Glomerular endothelial cell (primary cell): ENCODE data around the gene SLC26A3. TPM values are rescaled to one million over a fixed set of nuclear protein-coding genes. Genes with fewer than 3 reads are reported as not detected.
"Not testable (repeated sequence)": the region's sequence is repeated elsewhere in the genome, so short reads cannot be mapped to it uniquely, and the experiment has no call there.

Experiments used
- DNase-seq: peaks from one replicate; pipeline ENCODE4 v3.0.0-alpha.2; 2011; ENCODE audit warnings: low read depth, low spot score; ENCODE audit errors: extremely low read depth
- total RNA-seq: library from RNA; depleted of rRNA; stranded (reverse); fragments of >200 nt; gene quantifications from 2 replicates; pipeline ENCODE4 v1.2.3, GENCODE V29; 2015

The SLC26A3 gene
- total RNA-seq, result not detected in 2 replicates

DNA sequence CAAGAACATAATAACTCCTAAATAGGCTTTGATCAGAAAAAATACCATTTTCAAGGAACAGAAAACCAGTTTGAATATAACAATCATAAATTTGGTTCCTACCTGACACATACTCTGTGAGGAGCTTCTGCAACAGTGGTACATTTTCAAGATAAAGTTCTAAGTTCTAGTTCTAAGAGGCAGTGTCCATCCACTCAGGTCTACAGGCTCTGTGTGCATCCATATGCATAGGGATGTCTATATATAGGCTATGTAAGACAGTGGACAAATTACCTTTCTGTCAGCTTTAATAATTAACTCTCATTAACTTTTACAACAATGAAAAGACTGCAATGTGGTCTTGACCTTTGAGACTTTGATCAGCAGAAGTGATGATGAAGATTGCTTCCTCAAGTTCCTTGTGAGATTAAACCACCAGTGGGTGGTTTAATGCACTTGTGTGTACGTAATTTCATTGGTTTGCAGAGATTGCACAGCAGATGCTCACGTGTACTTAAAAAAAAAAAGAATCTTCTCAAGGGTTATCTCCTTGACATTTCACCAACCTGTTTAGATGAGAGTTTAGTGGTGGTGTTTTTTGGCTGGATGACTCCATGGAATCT is at the start of gene SLC26A3:
SLC26A3 (minus strand) TSS at position 215 of the 602 bp plus-strand sequence. CDS start 8,714 bp downstream, outside the sequence.
- DNase-seq, result no peak

DNA sequence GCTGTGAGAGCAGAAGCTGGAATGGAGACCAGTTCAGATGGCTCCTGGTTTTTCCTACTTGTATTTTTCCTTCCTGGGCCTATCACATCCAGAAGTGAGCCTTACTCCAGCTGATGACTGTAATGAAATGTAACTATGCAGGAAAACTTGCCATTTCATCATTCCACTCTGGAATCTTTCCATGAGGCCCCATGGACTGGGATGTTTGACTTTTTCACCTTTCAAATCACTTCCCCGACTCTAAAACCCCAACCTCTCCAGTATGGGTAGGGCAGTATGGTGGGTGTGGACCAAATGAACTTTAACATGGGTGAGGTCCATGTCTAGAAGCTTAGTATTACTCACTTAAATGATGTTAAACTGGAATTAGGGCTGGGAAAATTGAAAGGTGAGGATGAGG is 47.6 kb upstream of the SLC26A3 start:
- no peak for DNase-seq

DNA sequence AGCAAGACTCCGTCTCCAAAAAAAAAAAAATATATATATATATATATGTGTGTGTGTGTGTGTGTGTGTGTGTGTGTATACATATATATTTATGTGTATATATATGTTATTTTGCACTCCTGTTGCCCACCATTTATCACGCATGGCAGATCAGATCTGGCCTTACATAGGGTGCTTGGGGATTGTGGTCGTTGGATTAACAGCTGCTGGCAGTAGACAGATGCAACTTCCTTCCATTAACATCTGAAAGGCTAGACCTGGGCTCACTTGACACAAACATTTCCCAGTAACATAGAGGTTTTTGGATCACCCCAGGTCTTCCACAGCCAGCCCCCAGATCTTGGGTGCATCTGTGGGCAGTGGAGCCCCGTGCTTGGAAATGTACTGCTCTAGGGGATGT is 47.2 kb upstream of the SLC26A3 start:
- DNase-seq, result no peak

DNA sequence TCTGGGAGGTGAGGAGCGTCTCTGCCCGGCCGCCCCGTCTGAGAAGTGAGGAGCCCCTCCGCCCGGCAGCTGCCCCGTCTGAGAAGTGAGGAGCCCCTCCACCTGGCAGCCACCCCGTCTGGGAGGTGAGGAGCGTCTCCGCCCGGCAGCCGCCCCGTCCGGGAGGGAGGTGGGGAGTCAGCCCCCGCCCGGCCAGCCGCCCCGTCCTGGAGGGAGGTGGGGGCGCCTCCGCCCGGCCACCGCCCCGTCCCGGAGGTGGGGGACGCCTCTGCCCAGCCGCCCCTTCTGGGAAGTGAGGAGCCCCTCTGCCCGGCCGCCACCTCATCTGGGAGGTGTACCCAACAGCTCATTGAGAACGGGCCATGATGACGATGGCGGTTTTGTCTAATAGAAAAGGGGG is 45.2 kb upstream of the SLC26A3 start:
- not testable (repeated sequence) for DNase-seq

DNA sequence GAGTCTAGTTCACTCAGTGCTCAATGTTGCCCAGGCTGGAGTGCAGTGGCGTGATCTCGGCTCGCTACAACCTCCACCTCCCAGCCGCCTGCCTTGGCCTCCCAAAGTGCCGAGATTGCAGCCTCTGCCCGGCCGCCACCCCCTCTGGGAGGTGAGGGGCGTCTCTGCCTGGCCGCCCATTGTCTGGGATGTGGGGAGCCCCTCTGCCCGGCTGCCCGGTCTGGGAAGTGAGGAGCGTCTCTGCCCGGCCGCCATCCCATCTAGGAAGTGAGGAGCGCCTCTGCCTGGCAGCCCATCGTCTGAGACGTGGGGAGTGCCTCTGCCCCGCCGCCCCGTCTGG is 44.8 kb upstream of the SLC26A3 start:
- DNase-seq, result not testable (repeated sequence)

DNA sequence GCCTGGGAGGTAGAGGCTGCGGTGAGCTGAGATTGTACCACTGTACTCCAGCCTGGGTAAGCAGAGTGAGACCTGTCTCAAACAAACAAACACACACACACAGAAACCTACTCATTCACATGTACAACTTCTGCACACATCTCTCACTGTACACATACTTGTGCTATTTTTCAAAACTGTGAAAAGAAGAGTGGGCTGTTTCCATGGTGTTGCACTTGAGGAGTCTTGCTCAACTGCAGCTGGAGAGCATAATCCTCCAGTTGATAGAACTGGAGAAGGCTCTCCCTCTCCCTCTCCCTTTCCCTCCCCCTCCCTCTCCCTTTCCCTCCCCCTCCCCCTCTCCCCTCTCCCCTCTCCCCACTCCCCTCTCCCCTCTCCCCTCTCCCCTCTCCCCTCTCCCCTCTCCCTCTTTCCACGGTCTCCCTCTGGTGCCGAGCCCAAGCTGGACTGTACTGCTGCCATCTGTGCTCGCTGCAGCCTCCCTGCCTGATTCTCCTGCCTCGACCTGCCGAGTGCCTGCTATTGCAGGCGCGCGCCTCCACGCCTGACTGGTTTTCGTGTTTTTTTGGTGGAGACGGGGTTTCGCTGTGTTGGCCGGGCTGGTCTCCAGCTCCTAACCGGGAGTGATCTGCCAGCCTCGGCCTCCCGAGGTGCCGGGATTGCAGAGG is 44.3 kb upstream of the SLC26A3 start:
- DNase-seq, result no peak

DNA sequence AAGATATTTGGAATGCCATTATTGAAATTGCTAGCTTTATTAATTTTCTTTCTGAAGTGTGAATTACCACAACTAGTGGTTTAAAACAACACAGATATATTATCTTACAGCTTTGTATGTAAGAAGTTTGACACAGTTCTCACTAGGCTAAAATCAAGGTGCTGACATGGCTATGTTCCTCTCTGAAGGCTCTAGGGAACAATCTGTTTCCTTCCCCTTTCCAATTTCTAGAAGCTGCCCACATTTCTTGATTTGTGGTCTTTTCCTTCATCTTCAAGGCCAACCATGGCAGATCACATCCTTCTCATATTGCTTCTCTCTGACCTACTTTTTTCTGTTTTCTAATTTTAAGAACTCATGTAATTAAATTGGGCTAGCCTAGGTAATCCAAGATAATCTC is 43.3 kb upstream of the SLC26A3 start:
- no peak for DNase-seq

DNA sequence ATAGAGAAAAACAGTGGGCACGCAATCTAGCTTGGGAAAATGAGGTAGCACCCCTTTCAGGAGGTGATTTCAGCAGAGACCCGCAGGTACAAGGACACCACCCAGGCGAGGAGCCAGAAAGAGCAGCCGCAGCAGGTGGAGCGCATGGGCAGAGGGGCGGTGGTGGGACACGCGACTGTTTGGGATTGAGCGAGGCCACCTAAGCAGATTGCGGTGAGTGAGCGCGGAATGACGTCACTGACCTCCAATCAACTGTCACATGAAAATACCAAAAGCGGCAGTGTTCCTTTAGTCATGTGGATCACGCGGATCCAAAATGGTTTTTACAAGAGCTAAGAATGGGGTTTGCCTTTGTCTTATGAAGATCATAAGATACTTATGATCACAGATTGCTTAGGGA is 40.2 kb upstream of the SLC26A3 start:
- DNase-seq, result no peak

DNA sequence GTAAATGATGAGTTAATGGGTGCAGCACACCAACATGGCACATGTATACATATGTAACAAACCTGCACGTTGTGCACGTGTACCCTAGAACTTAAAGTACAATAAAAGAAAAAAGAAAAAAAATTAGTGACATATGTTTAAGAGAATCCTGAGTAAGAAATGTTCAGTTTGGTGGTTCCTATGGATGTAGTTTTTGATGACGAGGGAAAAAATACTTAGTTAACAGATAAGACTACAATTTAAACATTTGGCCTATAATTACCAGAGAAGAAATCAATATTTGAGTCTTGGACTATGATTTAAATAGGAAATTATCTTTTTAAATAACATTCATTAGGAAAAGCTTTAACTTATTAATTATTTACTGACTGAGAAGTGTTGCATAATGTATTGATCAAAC is 39.2 kb upstream of the SLC26A3 start:
- DNase-seq, result no peak

DNA sequence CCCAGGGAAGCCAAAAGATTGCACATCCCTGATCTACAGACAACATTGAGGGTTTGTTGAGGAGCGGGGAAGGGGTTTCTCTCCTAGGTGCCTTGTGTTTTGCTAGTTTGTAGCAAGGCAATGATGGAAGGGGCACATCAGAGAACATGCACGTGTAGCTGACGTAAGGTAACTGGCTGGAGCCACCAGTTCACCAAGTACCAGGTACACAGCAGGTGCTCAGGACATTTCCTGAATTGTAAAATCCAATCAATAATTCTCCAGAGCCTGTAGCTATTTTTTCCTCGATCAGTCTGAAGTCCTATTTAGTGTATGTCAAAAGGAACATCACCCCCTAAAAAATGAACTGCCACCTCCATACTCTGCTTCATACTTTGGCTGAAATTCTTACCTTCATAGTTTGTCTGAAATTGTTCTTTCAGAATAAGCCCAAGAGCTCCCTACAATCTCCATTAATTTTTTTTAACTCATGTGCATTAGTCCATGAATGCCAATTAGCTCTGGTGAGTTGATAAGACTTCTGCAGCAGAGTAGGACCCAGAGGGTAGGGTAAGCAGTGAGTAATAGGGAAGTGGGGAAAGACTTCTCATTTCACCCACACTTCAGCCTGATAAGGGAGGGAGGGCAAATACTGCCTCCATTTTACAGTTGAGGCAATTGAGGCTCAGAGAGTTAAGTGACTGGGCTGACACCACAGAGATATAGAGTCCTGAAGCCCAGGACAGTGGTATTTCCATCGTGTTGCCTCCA is 36.0 kb upstream of the SLC26A3 start:
- DNase-seq, result no peak

DNA sequence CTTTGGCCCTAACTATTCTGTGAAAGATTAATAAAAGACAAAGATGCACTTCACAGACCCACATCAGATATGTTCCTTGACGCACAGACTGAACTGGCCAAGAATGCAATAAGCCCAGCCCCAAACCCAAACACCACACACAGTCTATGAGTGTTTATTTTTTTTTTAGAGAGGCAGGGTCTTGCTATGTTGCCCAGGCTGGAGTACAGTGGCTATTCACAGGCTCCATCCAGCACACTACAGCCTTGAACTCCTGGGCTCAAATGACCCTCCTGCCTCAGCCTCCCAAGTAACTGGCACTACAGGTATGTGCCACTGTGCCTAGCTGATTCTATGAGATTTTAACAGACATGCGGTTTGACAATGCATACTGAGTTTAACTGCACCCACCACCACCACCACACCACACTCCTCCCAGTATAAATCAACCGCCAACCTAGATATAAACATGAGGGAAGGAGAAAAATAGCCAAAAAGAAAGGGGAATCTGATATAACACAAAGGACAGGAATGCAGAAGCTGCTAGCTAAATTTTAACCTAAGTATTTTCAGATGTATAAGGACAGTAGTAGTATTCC is 35.1 kb upstream of the SLC26A3 start:
- DNase-seq, result no peak

DNA sequence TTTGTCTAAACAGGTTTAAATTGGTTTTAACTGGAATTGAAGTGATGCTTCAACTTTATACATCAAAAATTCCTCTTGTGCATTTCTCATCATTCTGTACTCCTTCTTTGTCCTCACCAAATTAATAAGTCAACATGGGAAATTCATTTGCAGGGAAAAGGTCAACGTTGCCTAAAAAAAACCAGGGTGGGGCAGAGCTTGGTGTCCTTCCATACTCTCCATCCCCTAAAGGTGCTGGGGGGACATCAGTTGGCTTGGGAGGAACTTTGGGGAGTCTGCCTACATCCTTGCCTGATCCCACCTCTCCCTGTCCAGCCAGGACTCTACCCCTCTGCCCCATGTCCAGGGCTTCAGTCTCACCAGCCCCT is 34.1 kb upstream of the SLC26A3 start:
- no peak for DNase-seq

DNA sequence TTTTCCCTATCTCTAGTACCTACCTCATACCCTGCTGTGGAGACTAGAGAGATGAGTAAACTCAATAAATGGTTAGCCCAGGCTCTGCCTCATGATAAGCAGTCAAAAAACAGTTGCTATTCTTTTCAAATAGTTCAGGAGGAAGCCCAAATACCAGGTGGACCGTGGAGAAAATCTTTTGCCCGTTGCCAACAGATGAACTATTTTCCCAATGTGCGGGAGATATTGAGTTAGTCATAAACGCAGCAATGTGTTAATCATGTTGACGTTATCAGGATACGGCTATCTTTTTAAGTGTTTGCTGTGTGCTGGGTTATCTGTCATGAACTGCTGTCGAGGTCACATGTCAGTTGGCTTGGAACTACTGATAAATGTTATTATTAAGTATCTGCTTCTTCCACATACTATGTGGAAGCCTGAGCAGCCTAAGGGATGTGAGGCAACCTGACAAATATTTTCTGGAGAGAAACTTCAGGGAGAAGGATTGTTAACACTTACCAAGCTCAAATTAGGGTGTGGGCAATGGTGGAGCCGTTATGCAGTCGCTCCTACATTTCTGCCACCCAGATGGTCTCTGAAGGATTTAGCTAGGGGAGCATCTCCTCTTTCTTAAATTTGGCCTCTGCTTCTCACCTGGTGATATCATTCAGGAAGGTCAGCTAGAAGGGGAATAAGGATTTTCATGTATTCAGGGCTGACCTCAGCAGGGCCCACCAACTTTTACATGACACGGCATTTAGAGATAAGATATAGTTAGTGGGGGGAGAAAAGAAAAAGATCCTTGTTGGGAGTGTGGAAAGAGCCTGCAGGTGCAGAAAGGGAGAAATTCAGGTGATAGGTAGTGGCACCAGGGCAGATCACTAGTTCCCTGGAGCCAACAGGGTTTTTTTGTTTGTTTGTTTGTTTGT is 33.5 kb upstream of the SLC26A3 start:
- DNase-seq, result no peak

DNA sequence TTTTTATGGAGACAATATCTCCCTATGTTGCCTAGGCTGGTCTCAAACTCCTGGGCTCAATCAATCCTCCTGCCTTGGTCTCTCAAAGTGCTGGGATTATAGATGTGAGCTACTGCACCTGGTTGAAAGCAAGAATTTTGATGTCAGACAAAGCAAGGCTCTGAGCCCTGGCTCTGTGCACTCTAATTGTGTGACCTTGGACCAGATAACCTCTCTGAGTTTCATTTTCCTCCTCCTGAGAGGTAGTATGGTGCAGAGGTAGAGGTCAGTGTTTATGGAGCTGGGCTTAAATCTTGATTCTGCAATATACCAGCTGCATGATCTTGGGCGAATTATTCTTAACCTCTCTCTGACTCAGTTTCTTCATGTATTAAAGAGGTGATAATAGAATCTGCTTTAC is 31.4 kb upstream of the SLC26A3 start:
- DNase-seq, result no peak

DNA sequence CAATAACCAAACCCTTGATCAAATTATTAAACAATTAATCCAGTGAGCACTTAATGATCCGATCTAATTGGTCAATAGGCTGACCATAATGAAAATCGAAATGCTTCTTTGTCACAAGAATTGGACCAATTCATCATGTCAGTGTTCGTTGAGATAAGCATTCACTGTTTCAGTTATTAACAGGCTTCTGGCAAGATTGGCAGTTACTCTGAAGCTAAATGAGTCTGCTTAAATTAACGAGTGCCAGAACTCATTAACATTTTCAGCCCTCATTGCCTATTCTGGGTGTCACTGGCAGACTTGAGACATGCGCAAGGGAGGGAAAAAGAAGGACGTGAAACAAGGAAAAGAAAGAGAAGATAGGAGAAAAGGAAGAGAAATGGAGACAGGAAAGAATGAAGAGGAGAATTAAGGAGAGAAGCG is 30.7 kb upstream of the SLC26A3 start:
- no peak for DNase-seq

DNA sequence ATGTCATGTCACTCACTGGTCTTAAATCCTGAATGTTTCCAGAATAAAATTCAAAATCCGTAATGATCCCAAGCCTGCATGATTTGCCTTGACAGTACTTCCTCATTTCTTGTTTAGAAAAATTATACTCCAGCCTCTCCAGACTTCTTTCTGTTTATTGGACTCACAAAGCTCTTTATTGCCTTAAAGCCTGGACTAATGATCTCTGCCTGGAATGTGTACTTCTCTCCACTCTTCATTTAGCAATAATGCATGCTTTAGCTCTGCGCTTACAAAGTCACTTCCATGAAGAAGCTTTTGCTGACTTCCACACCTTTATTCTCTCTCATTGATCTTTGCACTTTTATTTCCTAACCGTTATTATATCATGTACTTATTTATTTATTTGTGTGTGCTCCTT is 27.4 kb upstream of the SLC26A3 start:
- no peak for DNase-seq

DNA sequence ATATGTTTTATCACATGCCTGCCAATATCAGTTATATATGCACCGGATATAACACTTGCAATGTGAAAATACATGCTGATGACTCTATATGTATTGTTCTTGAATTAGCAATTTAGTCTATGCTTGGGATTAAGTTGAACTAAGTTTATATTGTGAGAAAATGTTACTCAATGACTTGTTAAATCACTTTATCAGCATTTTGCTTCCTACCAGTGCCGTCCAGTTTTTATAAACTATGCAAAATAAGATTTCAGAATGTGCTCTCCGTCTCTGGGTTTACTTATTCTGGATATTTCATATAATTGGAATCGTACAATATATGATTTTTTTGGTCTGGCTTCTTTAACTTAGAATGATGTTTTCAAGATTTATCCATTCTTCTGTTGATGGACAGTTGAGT is 25.5 kb upstream of the SLC26A3 start:
- DNase-seq, result no peak

DNA sequence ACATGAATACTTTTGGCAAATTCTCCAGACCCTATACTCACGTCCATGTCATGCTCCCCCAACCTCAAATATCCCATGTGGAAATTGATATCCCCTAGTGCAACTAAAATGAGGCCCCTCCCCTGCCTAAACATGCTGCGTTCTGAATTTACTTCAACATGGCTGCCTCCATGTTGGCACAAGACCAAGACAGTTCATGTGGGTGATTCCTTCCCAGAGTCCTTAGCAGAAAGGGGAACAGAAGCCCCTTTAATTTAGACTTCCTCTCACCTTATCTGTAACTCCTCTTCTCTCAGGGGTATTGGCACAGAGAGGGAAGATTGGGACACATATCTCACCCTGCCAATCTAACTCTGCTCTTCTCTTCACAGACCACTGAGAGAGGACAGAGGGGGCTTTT is 24.5 kb upstream of the SLC26A3 start:
- DNase-seq, result no peak

DNA sequence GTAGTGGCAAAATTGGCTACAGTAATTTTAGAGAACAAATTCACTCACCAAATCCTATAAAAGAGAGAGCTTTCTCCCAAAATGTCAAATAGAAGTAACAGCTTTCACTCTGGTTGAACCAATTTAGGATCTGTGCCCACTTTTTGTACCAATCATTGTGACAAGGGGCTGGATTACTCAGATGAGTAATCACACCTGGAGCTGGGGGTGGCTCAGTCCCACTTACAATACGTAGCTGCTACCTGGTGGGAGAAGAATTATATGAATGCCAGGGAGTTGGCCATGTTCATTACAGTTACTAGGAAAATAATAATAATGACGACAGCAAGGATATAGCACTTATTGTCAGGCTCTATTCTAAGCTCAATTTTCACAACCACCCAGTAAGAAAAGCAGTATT is 23.4 kb upstream of the SLC26A3 start:
- no peak for DNase-seq

DNA sequence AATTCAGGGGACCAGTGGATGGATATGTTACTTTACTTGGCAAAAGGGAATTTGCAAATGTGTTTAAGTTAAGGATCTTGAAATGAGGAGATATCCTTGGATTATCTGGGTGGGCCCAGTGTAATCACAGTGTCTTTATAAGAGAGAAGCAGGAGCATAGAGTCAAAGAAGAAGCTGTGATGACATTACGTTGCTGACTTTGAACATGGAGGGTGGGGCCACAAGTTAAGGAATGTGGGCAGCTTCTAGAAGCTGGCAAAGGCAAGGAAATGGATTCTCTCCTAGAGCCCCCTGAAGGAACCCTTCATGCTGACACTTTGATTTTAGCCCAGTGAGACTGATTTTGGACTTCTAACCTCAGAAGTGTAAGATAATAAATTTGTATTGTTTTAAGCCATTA is 21.8 kb upstream of the SLC26A3 start:
- no peak for DNase-seq

DNA sequence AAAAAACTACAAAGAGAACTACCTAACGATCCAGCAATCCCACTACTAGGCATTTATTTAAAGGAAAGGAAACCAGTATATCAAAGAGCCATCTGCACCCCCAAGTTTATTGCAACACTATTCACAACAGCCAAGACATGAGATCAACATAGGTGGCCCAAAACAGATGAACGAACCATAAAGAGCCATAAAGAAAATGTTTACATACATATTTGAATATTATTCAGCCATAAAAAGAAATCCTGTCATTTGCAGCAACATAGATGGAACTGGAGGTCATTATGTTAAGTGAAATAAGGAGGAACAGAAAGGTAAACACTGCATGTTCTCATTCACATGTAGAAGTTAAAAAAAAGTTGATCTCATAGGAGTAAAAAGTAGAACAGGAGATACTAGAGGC is 15.6 kb upstream of the SLC26A3 start:
- no peak for DNase-seq
